Germinal center (tissue), 1 donor: ENCODE results near the gene CLDN3.
"Not testable (repeated sequence)": the region's sequence is repeated elsewhere in the genome, so short reads cannot be mapped to it uniquely, and the experiment has no call there.

Experiments used
- DNase-seq: peaks from one replicate; pipeline ENCODE4 v3.0.0; 2012; ENCODE audit warnings: mixed read lengths, low spot score

Gene CLDN3

GRCh38 chr7:73736885-73737284 is 33.2 kb downstream of the CLDN3 start:
- DNase-seq: no peak

GRCh38 chr7:73735528-73735905 is 34.6 kb downstream of the CLDN3 start:
- no peak for DNase-seq

GRCh38 chr7:73734619-73735527 is 35.2 kb downstream of the CLDN3 start:
- DNase-seq: peak; percentile 69

GRCh38 chr7:73732397-73732796 is 37.7 kb downstream of the CLDN3 start:
- DNase-seq: no peak

- DNase-seq: no peak
Observed at GRCh38 chr7:73730485-73730884, 39.6 kb downstream of the CLDN3 start.

- no peak for DNase-seq
Observed at GRCh38 chr7:73728551-73728950, 41.5 kb downstream of the CLDN3 start.

- no peak for DNase-seq
Observed at GRCh38 chr7:73727952-73728351, 42.1 kb downstream of the CLDN3 start.

- DNase-seq: no peak
Observed at GRCh38 chr7:73726083-73726466, 44.0 kb downstream of the CLDN3 start.

- DNase-seq: no peak
Observed at GRCh38 chr7:73723813-73724212, 46.3 kb downstream of the CLDN3 start.

GRCh38 chr7:73722785-73723184 is 47.3 kb downstream of the CLDN3 start:
- DNase-seq: no peak

GRCh38 chr7:73722182-73722581 is 47.9 kb downstream of the CLDN3 start:
- DNase-seq: not testable (repeated sequence)

- DNase-seq: no peak
Observed at GRCh38 chr7:73721377-73721817, 48.7 kb downstream of the CLDN3 start.

- not testable (repeated sequence) for DNase-seq
Observed at GRCh38 chr7:73720443-73720842, 49.6 kb downstream of the CLDN3 start.

- no peak for DNase-seq
Observed at GRCh38 chr7:73719806-73720169, 50.3 kb downstream of the CLDN3 start.
